Measurements from ENCODE around the gene PEDS1. TPM values are rescaled to one million over a fixed set of nuclear protein-coding genes. Genes with fewer than 3 reads are reported as not detected.
A peak's percentile ranks its signal among the peaks of the same experiment; 100 is the strongest.
"Not testable (repeated sequence)": the region's sequence is repeated elsewhere in the genome, so short reads cannot be mapped to it uniquely, and the experiment has no call there.

PEDS1 gene
- total RNA-seq, 1 experiment from 2014 or later, result 37.7 TPM

GRCh38 chr20:50165684-50166554 is 12.4 kb upstream of the PEDS1 start:
- peak overlapping the region; percentile 84 for H3K4me2 ChIP-seq
- CTCF ChIA-PET, result interaction anchor here (0.5 to 1.4 kb wide), 6 partner anchors 11 to 276 kb away, joined by 3 to 13 read pairs (median 4); partner anchors contain the start of gene PEDS1
- H3K79me2 ChIP-seq (ENCODE audit: low read depth), result no peaks in the 10 kb centered on the region
- peak; percentile 98 to 100 for DNase-seq
- H3K36me3 ChIP-seq (ENCODE audit: low read depth), result no peaks in the 10 kb centered on the region
- H3K27me3 ChIP-seq (ENCODE audit: insufficient read depth, low read depth), result no peaks in the 10 kb centered on the region
- H3K27ac ChIP-seq, result peak overlapping the region; percentile 81
- TF ChIP-seq CTCF (conservative IDR thresholded peaks at IDR 0.05) (0 out of 2 replicates have a peak, but pooled peaks have one; percentile 14), EZH2 (IDR thresholded peaks at IDR 0.05; ENCODE audit: low read depth) (no peak)
- H3K4me1 ChIP-seq (replicated peaks; ENCODE audit: insufficient read depth), result peaks cover 45% of the 10 kb centered on the region
- no TSS peak for BruUV-seq (replicated peaks)
- H3K9me3 ChIP-seq (ENCODE audit: insufficient read depth, low read depth), result no peaks in the 10 kb centered on the region
- no peaks in the 10 kb centered on the region for H4K20me1 ChIP-seq (ENCODE audit: insufficient read depth)
- H3K9me2 ChIP-seq (ENCODE audit: insufficient read depth), result no peaks in the 10 kb centered on the region
- peak overlapping the region; percentile 59 for H2AFZ ChIP-seq
- intact Hi-C loops (cut with micrococcal nuclease; ENCODE audit: unreplicated experiment), result loop anchor here (1.0 to 10.0 kb wide), 7 partner anchors 13 to 611 kb away; partner anchors contain the start of genes PEDS1, SNAI1 and SPATA2
- H3F3A ChIP-seq (ENCODE audit: insufficient read depth, low read depth), result peaks cover 27% of the 10 kb centered on the region
- H3K4me3 ChIP-seq, result peak overlapping the region; percentile 52
- POLR2A ChIA-PET (ENCODE audit: unreplicated experiment), result interaction anchor here (0.5 to 1.0 kb wide), 10 partner anchors 12 to 1344 kb away, joined by 3 to 6 read pairs (median 3); no protein-coding TSS in a partner anchor

- H3K4me3 ChIP-seq, result no peak overlapping the region
- no peaks in the 10 kb centered on the region for H3K27me3 ChIP-seq (ENCODE audit: insufficient read depth, low read depth)
- peak; percentile 71 to 79 for DNase-seq
- TF ChIP-seq EZH2 (IDR thresholded peaks at IDR 0.05; ENCODE audit: low read depth) (no peak), CTCF (conservative IDR thresholded peaks at IDR 0.05) (no peak)
- H3K79me2 ChIP-seq (ENCODE audit: low read depth), result no peaks in the 10 kb centered on the region
- intact Hi-C loops (cut with micrococcal nuclease; ENCODE audit: unreplicated experiment), result loop anchor here (10.0 kb wide), 1 partner anchor 609 kb away; no protein-coding TSS in a partner anchor
- H4K20me1 ChIP-seq (ENCODE audit: insufficient read depth), result no peaks in the 10 kb centered on the region
- H3K36me3 ChIP-seq (ENCODE audit: low read depth), result no peaks in the 10 kb centered on the region
- peak overlapping the region; percentile 59 for H3K4me2 ChIP-seq
- H3K9me3 ChIP-seq (ENCODE audit: insufficient read depth, low read depth), result no peaks in the 10 kb centered on the region
- BruUV-seq (replicated peaks), result no TSS peak
- POLR2A ChIA-PET (ENCODE audit: unreplicated experiment), result no interaction called here
- peaks cover 45% of the 10 kb centered on the region for H3K4me1 ChIP-seq (replicated peaks; ENCODE audit: insufficient read depth)
- H3K9me2 ChIP-seq (ENCODE audit: insufficient read depth), result no peaks in the 10 kb centered on the region
- no peak overlapping the region for H2AFZ ChIP-seq
- peak overlapping the region; percentile 33 for H3K27ac ChIP-seq
- CTCF ChIA-PET, result no interaction called here
- H3F3A ChIP-seq (ENCODE audit: insufficient read depth, low read depth), result peaks cover 33% of the 10 kb centered on the region
These were observed 10.2 kb upstream of the PEDS1 start for GRCh38 chr20:50163570-50164317.

GRCh38 chr20:50161494-50161893 is 8.0 kb upstream of the PEDS1 start:
- H3K36me3 ChIP-seq (ENCODE audit: low read depth); CTCF ChIA-PET; H3K9me2 ChIP-seq (ENCODE audit: insufficient read depth); H3K4me2 ChIP-seq; H3K9me3 ChIP-seq (ENCODE audit: insufficient read depth, low read depth); H3K27ac ChIP-seq; H2AFZ ChIP-seq; POLR2A ChIA-PET (ENCODE audit: unreplicated experiment); H3K4me3 ChIP-seq; H3K27me3 ChIP-seq (ENCODE audit: insufficient read depth, low read depth); H3K79me2 ChIP-seq (ENCODE audit: low read depth); H4K20me1 ChIP-seq (ENCODE audit: insufficient read depth); BruUV-seq (replicated peaks); DNase-seq: not testable (repeated sequence)
- H3K4me1 ChIP-seq (replicated peaks; ENCODE audit: insufficient read depth), result peaks cover 36% of the 10 kb centered on the region
- H3F3A ChIP-seq (ENCODE audit: insufficient read depth, low read depth), result peaks cover 33% of the 10 kb centered on the region
- intact Hi-C loops (cut with micrococcal nuclease; ENCODE audit: unreplicated experiment), result loop anchor here (10.0 kb wide), 1 partner anchor 607 kb away; no protein-coding TSS in a partner anchor

Measured in PC-9 (cell line).